Stimulated activated memory B cell treated with anti-CD40 and anti-IgM and Interleukin-4, amounts not matched to agents 10 μg/mL and 1 μg/mL and 100 μg/mL, for 72 hours (primary cell): ENCODE results near the gene OR2J2.
"Not testable (repeated sequence)": the region's sequence is repeated elsewhere in the genome, so short reads cannot be mapped to it uniquely, and the experiment has no call there.

ENCODE experiments used
- ATAC-seq: fragments of 150-1000 bp; cut with Tn5 transposase; 2 replicates; pipeline ENCODE4 v1.10.0; 2021
- H3K27ac Mint-ChIP-seq: one replicate; pipeline ENCODE4 v1.8.0; 2022; ENCODE audit warnings: mild to moderate bottlenecking, mixed read lengths
- H3K27me3 Mint-ChIP-seq: one replicate; pipeline ENCODE4 v1.8.0; 2022; ENCODE audit warnings: mixed read lengths
- H3K36me3 Mint-ChIP-seq: one replicate; pipeline ENCODE4 v1.8.0; 2022; ENCODE audit warnings: mixed read lengths
- H3K4me1 Mint-ChIP-seq: one replicate; pipeline ENCODE4 v1.8.0; 2022; ENCODE audit warnings: mixed read lengths
- H3K4me3 Mint-ChIP-seq: one replicate; pipeline ENCODE4 v1.8.0; 2022; ENCODE audit warnings: mild to moderate bottlenecking, moderate library complexity, mixed read lengths
- H3K9me3 Mint-ChIP-seq: one replicate; pipeline ENCODE4 v1.8.0; 2022; ENCODE audit warnings: mixed read lengths

The OR2J2 gene

DNA sequence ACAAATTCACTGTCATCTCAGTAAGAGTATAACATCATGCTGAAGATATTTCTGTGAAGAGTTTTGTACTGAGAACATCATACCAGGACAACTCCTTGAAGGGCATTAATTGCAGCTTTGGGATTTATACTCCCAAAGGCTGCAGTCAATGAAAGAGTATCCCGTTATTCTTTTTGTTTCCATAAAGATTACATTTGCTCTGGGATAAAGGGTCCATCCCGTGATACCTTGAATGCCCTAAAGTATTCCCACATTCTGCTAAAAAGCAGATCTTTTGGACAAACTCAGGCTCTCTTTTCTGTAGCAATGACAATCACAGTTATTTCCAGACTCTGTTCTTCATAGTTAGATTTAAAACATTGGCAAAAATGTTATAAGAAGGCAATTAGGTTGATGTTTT is at the start of gene OR2J2:
Gene OR2J2 (plus strand): TSS at position 301 of the 400 bp plus-strand sequence. CDS start 2,729 bp downstream, outside the sequence.
- H3K36me3 Mint-ChIP-seq, H3K4me1 Mint-ChIP-seq, H3K27ac Mint-ChIP-seq, ATAC-seq, H3K4me3 Mint-ChIP-seq, H3K9me3 Mint-ChIP-seq: not testable (repeated sequence)
- peaks cover 11% of the 10 kb centered on the region for H3K27me3 Mint-ChIP-seq

DNA sequence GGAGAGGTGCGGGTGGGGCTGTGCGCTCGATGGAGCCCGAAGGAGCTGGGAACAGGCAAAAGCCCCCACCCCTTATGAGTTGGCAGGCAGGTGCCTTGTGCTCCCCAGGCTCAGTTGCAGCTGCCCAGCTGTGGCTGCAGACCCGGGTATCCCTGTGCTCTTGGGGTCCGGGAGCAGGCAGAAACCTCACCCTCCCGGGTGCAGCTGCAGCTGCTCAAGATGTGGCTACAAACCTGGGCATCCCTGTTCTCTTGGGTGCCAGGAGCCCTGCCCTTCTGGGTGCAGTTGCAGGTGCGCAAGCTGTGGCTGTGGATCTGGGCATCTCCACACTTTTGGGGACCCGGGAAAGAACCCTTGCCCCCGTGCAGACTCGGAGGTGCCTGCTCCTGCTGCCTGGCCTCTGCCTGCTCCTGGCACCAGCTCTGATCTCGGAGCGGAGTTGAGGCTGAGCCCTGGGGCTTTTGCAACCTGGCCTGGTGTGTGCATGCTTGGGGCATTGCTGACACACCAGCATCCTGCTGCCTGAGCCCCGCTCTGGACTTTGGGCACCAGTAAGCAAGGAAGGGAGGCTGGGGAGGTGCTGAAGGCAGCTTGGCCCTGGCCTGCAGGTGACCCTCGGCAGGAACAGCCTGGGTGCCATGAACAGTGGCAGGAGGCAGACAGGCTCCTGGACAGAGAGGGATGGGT is 41.2 kb upstream of the OR2J2 start:
- no peak for ATAC-seq
- no peaks in the 10 kb centered on the region for H3K36me3 Mint-ChIP-seq
- H3K4me1 Mint-ChIP-seq, result no peaks in the 10 kb centered on the region
- no peaks in the 10 kb centered on the region for H3K9me3 Mint-ChIP-seq
- peaks cover 21% of the 10 kb centered on the region for H3K27me3 Mint-ChIP-seq
- H3K27ac Mint-ChIP-seq, result no peak overlapping the region
- H3K4me3 Mint-ChIP-seq, result no peak overlapping the region

DNA sequence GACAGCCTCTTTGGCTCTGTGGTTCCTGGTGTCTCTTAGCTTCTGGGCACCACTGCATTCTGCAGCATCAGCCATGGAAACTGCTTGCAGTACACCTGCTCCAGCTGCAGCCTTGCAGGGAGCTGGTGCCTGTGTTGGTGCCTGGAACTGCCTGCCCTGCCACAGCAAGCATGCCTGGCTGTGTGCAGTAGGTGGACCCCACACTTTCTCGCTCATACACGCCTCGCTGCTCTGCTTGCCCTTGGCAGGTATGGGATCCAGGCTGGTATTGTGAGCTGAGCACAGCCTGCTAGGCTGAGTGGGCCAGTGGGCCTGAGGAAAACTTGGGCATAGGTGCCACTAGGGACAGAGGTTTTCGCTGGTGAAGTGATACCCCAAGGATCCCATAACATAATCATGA is 40.1 kb upstream of the OR2J2 start:
- Mint-ChIP-seq H3K27ac (no peak overlapping the region), H3K4me1 (no peaks in the 10 kb centered on the region), H3K27me3 (peaks cover 18% of the 10 kb centered on the region), H3K36me3 (no peaks in the 10 kb centered on the region), H3K9me3 (no peaks in the 10 kb centered on the region), H3K4me3 (no peak overlapping the region)
- ATAC-seq, result peak; percentile 39

DNA sequence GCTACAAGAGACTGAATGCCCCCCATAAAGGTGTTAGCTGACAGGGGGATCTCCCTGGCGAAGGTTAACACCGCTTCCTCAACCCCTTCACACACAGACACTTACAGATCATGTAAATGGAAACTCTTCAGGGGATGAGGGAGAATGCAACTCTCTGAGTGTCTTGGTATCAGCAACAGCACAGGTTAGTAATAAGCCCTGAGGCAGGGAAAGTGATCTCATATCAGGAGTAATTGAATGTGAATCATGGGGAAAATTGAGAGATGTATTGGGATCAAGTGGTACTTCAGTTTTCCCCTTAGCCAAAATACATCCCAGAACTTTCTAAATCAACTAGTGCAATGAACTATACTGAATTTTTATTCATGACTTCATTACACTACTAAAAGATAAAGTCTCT is 39.0 kb upstream of the OR2J2 start:
- no peak overlapping the region for H3K27ac Mint-ChIP-seq
- H3K27me3 Mint-ChIP-seq, result peaks cover 12% of the 10 kb centered on the region
- no peak for ATAC-seq
- no peak overlapping the region for H3K4me3 Mint-ChIP-seq
- H3K4me1 Mint-ChIP-seq, result no peaks in the 10 kb centered on the region
- H3K9me3 Mint-ChIP-seq, result no peaks in the 10 kb centered on the region
- no peaks in the 10 kb centered on the region for H3K36me3 Mint-ChIP-seq

DNA sequence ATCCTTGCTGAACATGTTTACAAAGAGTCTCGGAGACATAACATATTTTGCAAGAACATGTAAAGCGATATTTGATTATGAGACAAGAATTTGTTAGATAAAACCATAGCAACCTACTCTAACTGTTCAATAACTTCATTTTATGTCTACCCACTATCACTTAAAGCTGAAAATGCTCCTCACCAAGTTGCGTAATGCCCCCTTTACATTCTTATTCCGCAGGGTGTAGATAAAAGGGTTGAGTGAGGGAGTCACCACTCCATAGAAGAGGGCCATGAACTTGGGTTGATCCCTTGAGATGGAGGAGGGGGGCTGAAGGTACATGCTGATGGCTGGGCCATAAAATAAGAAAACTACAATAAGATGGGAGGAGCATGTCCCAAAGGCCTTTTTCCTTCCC is 33.0 kb upstream of the OR2J2 start:
- no peaks in the 10 kb centered on the region for H3K4me1 Mint-ChIP-seq
- H3K27me3 Mint-ChIP-seq, result peaks cover 9% of the 10 kb centered on the region
- H3K27ac Mint-ChIP-seq, result no peak overlapping the region
- ATAC-seq, result no peak
- no peak overlapping the region for H3K4me3 Mint-ChIP-seq
- no peaks in the 10 kb centered on the region for H3K9me3 Mint-ChIP-seq
- no peaks in the 10 kb centered on the region for H3K36me3 Mint-ChIP-seq

DNA sequence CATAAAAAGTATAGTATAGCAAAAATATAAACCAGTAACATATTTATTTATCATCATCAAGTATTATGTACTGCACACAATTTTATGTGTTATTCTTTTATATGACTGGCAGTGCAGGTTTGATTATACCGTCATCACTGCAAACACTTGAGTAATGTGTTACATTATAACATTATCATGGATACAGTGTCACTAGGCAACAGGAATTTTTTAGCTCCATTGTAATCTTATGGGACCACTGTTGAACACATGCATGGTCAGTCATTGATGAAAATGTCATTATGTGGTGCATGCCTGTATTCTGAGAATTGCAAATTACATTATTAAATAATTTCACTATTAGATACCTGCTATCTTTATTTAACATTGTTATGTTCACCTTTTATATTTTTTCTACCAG is 29.1 kb upstream of the OR2J2 start:
- Mint-ChIP-seq H3K9me3 (no peaks in the 10 kb centered on the region), H3K27ac (no peak overlapping the region), H3K4me3 (no peak overlapping the region)

DNA sequence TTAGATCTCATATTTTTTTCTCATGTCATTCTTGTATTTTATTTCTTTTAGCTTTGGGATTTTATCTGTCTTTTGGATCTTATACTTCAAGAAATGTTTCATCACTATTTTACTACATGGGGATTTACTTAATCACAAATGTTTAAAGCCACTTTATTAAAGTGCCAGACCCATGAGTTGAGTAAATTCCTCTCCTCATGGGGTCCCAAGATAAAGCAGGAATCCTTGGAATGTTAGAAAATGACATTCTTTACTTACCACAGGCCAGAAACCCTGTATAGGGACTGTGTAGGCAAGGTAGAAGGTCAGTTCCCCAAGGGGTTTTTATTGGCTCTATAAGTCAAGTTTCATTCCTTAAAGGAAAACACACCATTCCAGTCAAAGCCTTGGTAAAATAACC is 28.4 kb upstream of the OR2J2 start:
- ATAC-seq, result no peak
- H3K4me1 Mint-ChIP-seq, result no peaks in the 10 kb centered on the region
- no peaks in the 10 kb centered on the region for H3K36me3 Mint-ChIP-seq
- no peak overlapping the region for H3K27ac Mint-ChIP-seq
- H3K27me3 Mint-ChIP-seq, result peaks cover 9% of the 10 kb centered on the region
- H3K9me3 Mint-ChIP-seq, result no peaks in the 10 kb centered on the region
- no peak overlapping the region for H3K4me3 Mint-ChIP-seq

More for the DNA sequence above, 29.1 kb upstream of the OR2J2 start:
- ATAC-seq, result no peak
- Mint-ChIP-seq H3K36me3 (no peaks in the 10 kb centered on the region), H3K4me1 (no peaks in the 10 kb centered on the region), H3K27me3 (peaks cover 9% of the 10 kb centered on the region)

DNA sequence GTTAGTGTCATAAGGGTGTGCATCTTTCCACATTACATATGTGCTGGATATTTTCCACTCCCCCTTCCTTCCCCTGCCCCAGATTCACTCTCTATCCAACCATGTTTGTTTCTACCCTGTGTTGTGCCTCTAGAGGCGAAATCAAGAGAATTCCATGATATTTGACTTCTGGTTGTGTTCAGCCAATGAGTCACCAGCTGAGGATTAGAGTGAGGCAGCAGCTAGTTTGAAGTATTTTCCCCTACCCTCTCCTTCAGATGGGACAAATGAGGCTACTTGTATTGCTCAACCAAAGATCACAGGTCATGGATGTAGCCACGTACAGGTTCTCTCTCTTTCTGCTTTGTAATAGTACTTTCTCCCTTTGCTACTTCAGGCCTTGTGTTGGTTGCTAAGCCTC is 24.5 kb upstream of the OR2J2 start:
- Mint-ChIP-seq H3K4me3 (no peak overlapping the region), H3K9me3 (peaks cover 8% of the 10 kb centered on the region), H3K4me1 (no peaks in the 10 kb centered on the region), H3K36me3 (no peaks in the 10 kb centered on the region), H3K27ac (no peak overlapping the region), H3K27me3 (peaks cover 26% of the 10 kb centered on the region)
- ATAC-seq, result no peak

DNA sequence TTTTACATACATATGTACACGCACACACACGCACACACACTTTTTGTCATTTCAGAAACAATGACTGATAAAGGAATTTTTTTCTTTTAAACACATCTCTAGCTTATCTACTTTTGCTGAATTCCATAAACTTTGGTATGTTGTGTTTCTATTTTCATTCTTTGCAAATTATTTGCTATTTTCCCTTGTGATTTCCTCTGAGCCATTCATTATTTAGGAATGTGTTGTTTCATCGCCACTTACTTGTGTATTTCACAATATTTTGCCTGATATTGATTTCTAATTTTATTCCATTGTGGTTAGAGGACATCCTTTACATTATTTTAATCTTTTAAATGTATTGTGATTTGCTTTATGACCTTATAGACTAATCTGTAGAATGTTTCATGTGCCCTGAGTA is 23.6 kb upstream of the OR2J2 start:
- no peaks in the 10 kb centered on the region for H3K36me3 Mint-ChIP-seq
- H3K4me1 Mint-ChIP-seq, result no peaks in the 10 kb centered on the region
- no peak overlapping the region for H3K27ac Mint-ChIP-seq
- no peak for ATAC-seq
- peaks cover 8% of the 10 kb centered on the region for H3K9me3 Mint-ChIP-seq
- H3K27me3 Mint-ChIP-seq, result peaks cover 35% of the 10 kb centered on the region
- no peak overlapping the region for H3K4me3 Mint-ChIP-seq

DNA sequence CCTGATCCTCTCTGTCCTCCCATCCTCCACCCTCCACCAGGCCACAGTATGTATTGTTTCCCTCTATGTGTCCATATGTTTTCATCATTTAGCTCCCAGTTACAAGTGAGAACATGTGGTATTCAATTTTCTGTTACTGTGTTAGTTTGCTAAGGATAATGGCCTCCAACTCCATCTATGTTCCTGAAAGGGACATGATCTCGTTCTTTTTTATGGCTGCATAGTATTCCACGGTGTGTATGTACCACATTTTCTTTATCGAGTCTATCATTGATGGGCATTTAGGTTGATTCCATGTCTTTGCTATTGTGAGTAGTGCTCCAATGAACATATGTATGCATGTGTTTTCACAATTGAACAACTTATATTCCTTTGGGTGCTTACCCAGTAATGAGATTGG is 21.3 kb upstream of the OR2J2 start:
- H3K36me3 Mint-ChIP-seq, ATAC-seq, H3K4me1 Mint-ChIP-seq, H3K27ac Mint-ChIP-seq, H3K4me3 Mint-ChIP-seq: not testable (repeated sequence)
- Mint-ChIP-seq H3K27me3 (peaks cover 51% of the 10 kb centered on the region), H3K9me3 (peaks cover 12% of the 10 kb centered on the region)

DNA sequence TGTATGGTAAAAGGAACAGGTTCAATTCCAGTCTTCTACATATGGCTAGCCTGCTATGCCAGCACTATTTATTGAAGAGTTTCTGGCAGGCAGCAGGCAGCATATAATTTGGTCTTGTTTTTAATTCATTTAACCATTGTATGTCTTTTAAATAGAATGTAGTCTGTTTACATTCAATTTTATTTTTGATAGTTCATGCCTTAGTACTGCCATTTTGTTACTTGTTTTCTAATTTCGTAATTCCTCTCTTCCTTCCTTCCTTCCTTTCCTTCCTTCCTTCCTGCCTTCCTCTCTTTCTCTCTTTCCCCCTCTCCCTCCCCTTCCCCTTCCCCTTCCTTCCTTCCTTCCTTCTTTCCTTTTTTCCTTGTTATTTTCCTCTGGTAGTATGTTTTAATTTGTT is 17.6 kb upstream of the OR2J2 start:
- peaks cover 55% of the 10 kb centered on the region for H3K27me3 Mint-ChIP-seq

DNA sequence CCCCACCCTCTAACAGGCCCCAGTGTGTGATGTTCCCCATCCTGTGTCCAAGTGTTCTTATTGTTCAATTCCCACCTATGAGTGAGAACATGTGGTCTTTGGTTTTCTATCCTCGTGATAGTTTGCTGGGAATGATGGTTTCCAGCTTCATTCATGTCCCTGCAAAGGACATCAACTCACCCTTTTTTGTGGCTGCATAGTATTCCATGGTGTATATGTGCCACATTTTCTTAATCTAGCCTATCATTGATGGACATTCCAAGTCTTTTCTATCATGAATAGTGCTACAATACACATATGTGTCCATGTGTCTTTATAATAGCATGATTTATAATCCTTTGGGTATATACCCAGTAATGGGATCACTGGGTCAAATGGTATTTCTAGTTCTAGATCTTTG is 15.5 kb upstream of the OR2J2 start:
- not testable (repeated sequence) for H3K4me1 Mint-ChIP-seq, ATAC-seq, H3K36me3 Mint-ChIP-seq, H3K4me3 Mint-ChIP-seq, H3K9me3 Mint-ChIP-seq, H3K27ac Mint-ChIP-seq
- H3K27me3 Mint-ChIP-seq, result peaks cover 53% of the 10 kb centered on the region

More for the DNA sequence above, 17.6 kb upstream of the OR2J2 start:
- H3K4me1 Mint-ChIP-seq, result no peaks in the 10 kb centered on the region
- H3K27ac Mint-ChIP-seq, result no peak overlapping the region
- no peak overlapping the region for H3K4me3 Mint-ChIP-seq
- H3K9me3 Mint-ChIP-seq, result peaks cover 12% of the 10 kb centered on the region
- ATAC-seq, result no peak
- no peaks in the 10 kb centered on the region for H3K36me3 Mint-ChIP-seq

DNA sequence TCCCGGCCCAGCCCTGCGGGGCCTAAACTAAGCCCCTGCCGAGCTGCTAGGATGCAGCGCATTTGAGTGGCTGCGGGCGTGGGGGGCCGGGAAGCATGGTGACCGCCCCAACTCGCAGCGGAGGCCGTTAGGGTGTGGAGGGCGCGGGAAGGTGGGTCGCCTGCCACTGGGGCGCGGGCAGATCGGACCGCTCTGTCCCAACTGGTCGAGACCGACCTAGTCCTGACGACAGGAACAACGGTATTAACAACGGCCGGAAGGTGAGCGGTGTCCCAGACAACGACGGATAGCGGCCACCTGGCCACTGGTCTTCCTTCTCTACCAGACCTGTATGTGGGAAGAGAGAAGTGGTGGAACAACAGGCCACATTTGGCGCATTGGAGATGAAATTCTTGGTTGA is 10.8 kb upstream of the OR2J2 start:
- H3K27ac Mint-ChIP-seq, H3K36me3 Mint-ChIP-seq, H3K4me1 Mint-ChIP-seq, H3K9me3 Mint-ChIP-seq, ATAC-seq, H3K4me3 Mint-ChIP-seq: not testable (repeated sequence)
- peaks cover 63% of the 10 kb centered on the region for H3K27me3 Mint-ChIP-seq

DNA sequence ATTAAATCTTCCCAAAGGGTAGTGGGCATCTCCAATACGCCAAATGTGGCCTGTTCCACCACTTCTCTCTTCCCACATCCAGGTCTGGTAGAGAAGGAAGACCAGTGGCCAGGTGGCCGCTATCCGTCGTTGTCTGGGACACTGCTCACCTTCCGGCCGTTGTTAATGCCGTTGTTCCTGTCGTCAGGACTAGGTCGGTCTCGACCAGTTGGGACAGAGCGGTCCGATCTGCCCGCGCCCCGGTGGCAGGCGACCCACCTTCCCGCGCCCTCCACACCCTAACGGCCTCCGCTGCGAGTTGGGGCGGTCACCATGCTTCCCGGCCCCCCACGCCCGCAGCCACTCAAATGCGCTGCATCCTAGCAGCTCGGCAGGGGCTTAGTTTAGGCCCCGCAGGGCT is 5.1 kb upstream of the OR2J2 start:
- not testable (repeated sequence) for H3K9me3 Mint-ChIP-seq, H3K36me3 Mint-ChIP-seq, H3K4me3 Mint-ChIP-seq, H3K4me1 Mint-ChIP-seq, H3K27ac Mint-ChIP-seq, ATAC-seq
- peaks cover 50% of the 10 kb centered on the region for H3K27me3 Mint-ChIP-seq

DNA sequence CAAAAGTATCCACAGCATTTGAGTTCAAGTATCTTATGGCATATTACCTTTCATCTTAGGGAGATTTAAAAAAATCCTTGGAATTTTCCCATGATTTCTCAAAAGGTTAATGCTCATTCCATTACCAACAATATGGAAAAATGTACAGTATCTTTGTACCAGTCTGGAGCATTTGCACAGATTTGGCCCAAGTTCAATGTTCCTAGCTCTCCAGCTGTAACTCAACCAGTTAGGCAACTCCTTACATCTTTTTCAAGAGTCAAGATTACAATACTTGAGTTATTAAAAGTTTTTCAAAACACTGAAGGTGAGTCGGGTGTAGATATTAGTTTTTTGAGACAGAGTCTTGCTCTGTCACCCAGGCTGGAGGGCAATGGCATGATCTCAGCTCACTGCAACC is 1.0 kb downstream of the OR2J2 start:
- no peaks in the 10 kb centered on the region for H3K4me1 Mint-ChIP-seq
- H3K27me3 Mint-ChIP-seq, result peaks cover 6% of the 10 kb centered on the region
- peaks cover 6% of the 10 kb centered on the region for H3K9me3 Mint-ChIP-seq
- ATAC-seq, result no peak
- H3K36me3 Mint-ChIP-seq, result no peaks in the 10 kb centered on the region
- no peak overlapping the region for H3K27ac Mint-ChIP-seq
- H3K4me3 Mint-ChIP-seq, result no peak overlapping the region

DNA sequence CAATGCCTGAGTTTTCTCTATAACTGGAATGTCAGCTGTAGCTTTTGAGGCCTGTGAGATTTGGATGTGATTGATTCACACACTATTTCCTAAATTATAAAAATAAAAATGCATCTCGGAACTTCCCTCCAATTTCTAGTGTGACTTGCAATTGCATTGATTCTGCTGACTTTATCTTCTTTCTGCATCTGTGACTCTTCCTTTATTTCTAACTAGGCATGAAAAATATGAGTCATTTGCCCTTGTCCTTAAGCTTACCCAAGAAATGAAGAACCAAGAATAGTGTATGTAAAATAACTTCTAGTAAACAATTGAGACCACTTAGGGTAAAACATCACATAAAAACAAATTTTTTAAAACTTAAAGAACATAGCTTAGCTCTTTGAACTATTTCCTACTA is 12.9 kb downstream of the OR2J2 start:
- H3K27ac Mint-ChIP-seq, result no peak overlapping the region
- no peaks in the 10 kb centered on the region for H3K36me3 Mint-ChIP-seq
- H3K4me1 Mint-ChIP-seq, result no peaks in the 10 kb centered on the region
- no peak for ATAC-seq
- peaks cover 4% of the 10 kb centered on the region for H3K9me3 Mint-ChIP-seq
- peaks cover 15% of the 10 kb centered on the region for H3K27me3 Mint-ChIP-seq
- no peak overlapping the region for H3K4me3 Mint-ChIP-seq

DNA sequence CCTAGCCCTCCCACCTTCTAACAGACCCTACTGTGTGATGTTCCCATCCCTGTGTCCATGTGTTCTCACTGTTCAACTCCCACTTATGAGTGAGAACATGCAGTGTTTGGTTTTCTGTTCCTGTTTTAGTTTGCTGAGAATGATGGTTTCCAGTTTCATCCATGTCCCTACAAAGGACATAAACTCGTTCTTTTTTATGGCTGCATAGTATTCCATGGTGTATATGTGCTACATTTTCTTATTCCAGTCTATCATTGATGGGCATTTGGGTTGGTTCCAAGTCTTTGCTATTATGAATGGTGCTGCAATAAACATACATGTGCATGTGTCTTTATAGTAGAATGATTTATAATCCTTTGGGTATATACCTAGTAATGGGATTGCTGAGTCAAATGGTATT is 18.0 kb downstream of the OR2J2 start:
- ATAC-seq, H3K36me3 Mint-ChIP-seq, H3K27ac Mint-ChIP-seq, H3K4me1 Mint-ChIP-seq, H3K4me3 Mint-ChIP-seq, H3K9me3 Mint-ChIP-seq: not testable (repeated sequence)
- peaks cover 50% of the 10 kb centered on the region for H3K27me3 Mint-ChIP-seq
